ENCODE data around the gene LRRFIP1. TPM values are rescaled to one million over a fixed set of nuclear protein-coding genes. Genes with fewer than 3 reads are reported as not detected.

Gene LRRFIP1
- total and polyA plus RNA-seq, 2 of the 13 experiments (the other 11 are each of a cell fraction or from before 2014, with no cell fraction given), result 15.9 to 40.5 TPM

- TF ChIP-seq ZNF512 (CRISPR knock-in tag; IDR thresholded peaks at IDR 0.05) (no peak; the same call in 1 of the 2 replicates), ZNF639 (CRISPR knock-in tag; conservative IDR thresholded peaks at IDR 0.05) (peak; percentile 61; the same call in 1 of the 2 replicates), ZNF234 (CRISPR knock-in tag; conservative IDR thresholded peaks at IDR 0.05) (no peak), SIN3A (IDR thresholded peaks at IDR 0.05; ENCODE audit: borderline replicate concordance, low read depth, low read length) (peak; percentile 72; the same call in 1 of the 2 replicates), ZSCAN21 (CRISPR knock-in tag; IDR thresholded peaks at IDR 0.05; ENCODE audit: borderline replicate concordance) (no peak), ZC3H4 (CRISPR knock-in tag; IDR thresholded peaks at IDR 0.05; ENCODE audit: borderline replicate concordance) (no peak), SNAPC2 (CRISPR knock-in tag; IDR thresholded peaks at IDR 0.05) (peak; percentile 30; the same call in 1 of the 2 replicates), REPIN1 (CRISPR knock-in tag; IDR thresholded peaks at IDR 0.05; ENCODE audit: borderline replicate concordance, low read depth) (peak; percentile 34; the same call in 1 of the 2 replicates), ZBTB10 (CRISPR knock-in tag; IDR thresholded peaks at IDR 0.05; ENCODE audit: borderline replicate concordance) (no peak), ZNF281 (CRISPR knock-in tag; IDR thresholded peaks at IDR 0.05; ENCODE audit: borderline replicate concordance) (no peak; the same call in 1 of the 2 replicates), CC2D1A (CRISPR knock-in tag; IDR thresholded peaks at IDR 0.05) (no peak), KDM3A (CRISPR knock-in tag; IDR thresholded peaks at IDR 0.05; ENCODE audit: low read depth) (no peak), ZMAT3 (CRISPR knock-in tag; conservative IDR thresholded peaks at IDR 0.05) (0 out of 2 replicates have a peak, but pooled peaks have one; percentile 19), BRF2 (CRISPR knock-in tag; IDR thresholded peaks at IDR 0.05) (no peak), ZNF737 (CRISPR knock-in tag; IDR thresholded peaks at IDR 0.05; ENCODE audit: borderline replicate concordance) (no peak), DRAP1 (CRISPR knock-in tag; IDR thresholded peaks at IDR 0.05) (peak; percentile 38), ZMYM3 (CRISPR knock-in tag; IDR thresholded peaks at IDR 0.05) (peak; percentile 69), ZNF224 (CRISPR knock-in tag; IDR thresholded peaks at IDR 0.05) (no peak)
Observed at GRCh38 chr2:237743561-237744269, 116.3 kb downstream of the LRRFIP1 start (continued).

All from HepG2 (cell line).